HG03354 (cell line): ENCODE measurements around the gene CTSC.
"Not testable (repeated sequence)": the region's sequence is repeated elsewhere in the genome, so short reads cannot be mapped to it uniquely, and the experiment has no call there.

ENCODE experiments used
- ATAC-seq: cut with Tn5 transposase; IDR thresholded peaks from one replicate; pipeline ENCODE4 v1.9.1; 2021; ENCODE audit warnings: mild to moderate bottlenecking; ENCODE audit not compliant: unreplicated experiment, poor library complexity, severe bottlenecking

CTSC gene

DNA sequence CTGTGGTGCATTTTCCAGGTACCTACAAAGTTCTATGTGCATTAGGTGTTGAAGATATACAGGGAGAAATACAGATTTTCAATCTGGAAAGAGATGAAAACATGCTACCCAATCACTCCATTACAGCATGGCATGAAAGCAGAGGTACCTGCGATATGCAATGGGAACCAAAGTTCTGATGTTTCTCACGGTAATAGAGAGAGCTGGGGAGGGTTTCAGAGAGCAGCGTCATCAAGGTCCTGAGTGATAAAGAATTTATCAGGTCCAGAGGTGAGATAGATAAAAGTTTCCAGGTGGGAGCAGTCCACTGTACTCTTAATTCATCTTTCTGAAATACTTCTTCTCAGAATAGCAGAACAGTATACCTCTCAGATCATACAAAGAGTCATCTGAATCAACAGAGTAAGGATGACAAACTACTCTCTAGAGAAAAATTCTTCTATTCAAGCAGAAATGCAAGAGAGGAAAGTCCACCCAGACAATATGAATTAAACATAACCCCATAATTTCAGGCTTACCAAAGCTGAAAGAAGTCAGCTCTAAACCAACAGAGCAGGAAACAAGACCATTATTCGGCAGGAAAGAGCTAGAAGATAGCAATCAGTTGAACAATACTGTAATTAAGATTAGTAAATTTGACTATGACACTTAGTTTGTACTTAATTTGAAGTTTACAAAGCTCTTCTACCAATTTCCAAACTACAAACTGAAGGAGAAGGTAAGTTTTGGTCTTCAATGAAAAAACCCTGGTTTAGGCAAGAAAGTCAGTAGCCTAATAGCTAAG is 12.8 kb downstream of the CTSC start:
- no peak for ATAC-seq

DNA sequence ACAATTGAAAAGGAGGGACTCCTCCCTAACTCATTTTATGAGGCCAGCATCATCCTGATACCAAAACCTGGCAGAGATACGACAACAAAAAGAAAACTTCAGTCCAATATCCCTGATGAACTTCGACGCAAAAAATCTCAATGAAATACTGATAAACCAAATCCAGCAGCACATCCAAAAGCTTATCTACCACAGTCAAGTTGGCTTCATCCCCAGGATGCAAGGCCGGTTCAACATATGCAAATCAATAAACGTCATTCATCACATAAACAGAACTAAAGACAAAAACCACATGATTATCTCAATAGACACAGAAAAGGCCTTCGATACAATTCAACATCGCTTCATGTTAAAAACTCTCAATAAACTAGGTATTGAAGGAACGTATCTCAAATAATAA is 14.7 kb downstream of the CTSC start:
- ATAC-seq, result not testable (repeated sequence)

DNA sequence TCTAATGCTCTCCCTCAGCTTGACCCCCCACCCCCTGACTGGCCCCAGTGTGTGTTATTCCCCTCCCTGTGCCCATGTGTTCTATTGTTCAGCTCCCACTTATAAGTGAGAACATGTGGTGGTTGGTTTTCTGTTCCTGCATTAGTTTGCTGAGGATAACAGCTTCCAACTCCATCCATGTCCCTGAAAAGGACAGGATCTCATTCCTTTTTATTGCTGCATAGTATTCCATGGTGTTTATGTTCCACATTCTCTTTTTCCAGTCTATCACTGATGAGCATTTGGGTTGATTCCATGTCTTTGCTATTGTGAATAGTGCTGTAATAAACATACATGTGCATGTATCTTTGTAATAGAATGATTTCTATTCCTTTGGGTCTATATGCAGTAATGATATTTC is 16.1 kb downstream of the CTSC start:
- ATAC-seq, result not testable (repeated sequence)

DNA sequence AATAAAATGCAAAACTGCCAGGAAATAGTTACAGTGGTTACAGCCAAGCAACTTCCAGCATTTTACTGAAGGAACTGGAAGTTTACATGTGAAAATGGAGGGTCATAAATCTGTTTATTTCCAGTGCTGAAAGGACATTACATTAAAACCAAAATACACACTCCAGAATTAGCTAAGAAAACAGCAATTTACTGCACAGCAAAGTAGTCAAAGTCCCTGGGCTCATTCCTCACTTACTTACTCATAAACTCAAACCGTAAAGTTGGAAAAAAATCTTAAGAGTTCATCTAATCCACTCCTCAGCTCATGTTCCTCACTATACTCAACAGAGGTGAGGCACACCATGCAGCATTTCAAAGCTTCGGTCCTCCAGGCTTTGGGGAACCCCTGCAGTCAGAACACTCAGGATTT is 17.4 kb downstream of the CTSC start:
- no peak for ATAC-seq

DNA sequence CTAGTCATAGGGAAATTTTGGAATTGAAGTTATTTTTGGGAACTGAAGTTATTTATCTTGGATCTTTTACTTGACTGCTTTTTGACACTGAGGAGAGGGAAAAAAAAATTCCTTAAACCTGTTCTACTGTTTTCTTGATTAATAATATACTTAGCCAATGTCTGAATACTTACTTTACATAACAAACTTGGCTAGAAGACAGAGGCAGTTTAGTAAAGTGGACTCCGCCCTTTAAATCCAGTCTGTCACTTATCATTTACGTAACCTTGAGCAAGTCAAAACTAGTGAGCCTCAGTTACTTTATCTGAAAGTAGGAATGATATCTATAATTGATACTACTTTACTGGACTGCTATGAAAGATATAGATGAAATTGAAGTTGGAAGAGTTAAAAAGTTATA is 19.5 kb downstream of the CTSC start:
- ATAC-seq, result no peak

DNA sequence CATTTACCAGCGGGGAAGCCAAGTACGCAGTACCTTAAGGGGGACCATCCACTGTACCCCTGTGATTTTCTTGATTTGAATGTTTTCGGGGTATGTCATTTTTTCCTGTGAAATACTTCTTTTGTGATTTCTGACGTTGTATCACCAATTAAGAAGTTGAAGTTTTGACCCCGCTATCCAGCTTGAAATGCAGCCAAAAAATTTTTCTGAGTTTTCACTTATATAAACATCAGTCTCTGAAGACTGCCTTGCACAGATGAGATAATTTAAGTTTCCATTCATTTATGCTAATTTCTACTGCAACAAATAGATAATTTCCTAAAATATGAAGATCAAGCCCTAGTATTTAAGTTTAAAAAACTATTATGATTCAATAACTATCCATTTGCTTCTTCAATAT is 20.0 kb downstream of the CTSC start:
- no peak for ATAC-seq

DNA sequence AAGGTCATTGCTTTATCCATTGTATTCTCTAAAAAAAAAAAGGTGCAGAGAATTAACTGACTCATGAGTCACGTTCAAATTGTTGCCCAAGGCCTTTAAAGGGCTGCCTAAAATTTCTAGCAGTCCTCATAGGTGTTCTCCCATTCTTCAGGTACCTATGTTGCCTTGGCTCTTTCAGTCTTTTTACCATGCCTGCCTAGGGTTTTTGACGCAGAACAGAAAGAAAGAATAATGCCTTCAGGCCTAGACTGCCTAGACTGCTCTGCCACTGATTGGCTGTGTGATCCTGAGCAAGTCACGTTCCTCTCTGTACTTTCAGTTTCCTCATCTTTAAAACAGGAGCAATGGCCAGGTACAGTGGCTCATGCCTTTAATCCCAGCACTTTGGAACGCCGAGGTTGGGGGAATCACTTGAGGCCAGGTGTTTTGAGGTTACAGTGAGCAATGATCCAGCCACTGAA is 21.5 kb downstream of the CTSC start:
- no peak for ATAC-seq

DNA sequence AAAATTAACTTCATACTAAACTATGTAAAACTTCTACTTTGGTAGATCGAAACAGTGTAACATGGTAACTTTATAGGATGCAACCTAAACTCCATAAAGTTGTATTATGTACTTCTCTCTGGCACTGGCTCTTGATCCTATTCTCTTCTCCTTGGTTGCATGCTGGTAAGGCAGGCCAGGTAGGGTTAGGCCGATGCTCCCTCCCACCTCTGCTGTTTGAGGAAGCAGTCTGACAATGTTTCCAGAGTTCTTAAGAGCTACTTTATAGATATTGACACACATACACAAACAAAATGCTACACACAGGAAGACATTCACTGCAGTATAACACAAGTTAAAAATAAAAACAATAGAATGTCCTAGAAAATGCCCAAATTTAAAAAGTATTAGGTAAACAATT is 22.5 kb downstream of the CTSC start:
- no peak for ATAC-seq

DNA sequence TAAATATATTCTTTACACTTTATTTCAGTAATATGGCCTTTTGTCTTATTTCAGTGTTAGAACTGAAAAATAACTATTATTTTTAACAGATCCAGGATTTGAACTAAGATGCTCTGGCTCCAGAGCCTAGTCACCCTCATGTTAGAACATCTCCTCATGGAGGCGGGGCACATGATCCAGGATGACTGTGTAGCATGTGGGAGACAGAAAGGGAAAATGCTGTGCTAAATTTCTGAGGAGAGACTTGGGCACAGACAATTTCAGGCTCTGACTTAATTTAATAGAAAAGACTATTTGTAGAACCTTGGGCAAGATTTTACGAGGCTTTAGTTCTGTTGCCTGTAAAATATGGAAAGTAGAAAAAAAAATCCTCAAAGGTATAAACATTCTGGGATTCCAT is 24.1 kb downstream of the CTSC start:
- no peak for ATAC-seq

DNA sequence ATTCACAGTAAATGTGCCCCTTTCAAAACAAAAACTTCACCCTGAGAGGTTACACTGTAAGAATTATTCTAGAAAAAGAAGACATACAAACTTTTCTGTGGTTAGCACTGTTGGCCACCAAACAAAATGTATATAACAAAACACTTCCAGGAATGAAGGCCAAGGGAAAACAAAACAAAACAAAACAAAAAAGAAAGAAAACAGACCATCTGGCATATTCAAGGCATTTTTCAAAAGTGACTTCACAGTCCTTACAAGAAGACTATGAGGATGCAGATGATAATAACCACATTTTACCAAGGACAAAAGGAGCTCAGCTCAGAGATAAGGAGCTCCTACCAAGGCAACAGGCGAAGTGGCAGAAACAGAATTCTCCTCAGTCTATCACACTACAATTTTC is 24.9 kb downstream of the CTSC start:
- no peak for ATAC-seq

DNA sequence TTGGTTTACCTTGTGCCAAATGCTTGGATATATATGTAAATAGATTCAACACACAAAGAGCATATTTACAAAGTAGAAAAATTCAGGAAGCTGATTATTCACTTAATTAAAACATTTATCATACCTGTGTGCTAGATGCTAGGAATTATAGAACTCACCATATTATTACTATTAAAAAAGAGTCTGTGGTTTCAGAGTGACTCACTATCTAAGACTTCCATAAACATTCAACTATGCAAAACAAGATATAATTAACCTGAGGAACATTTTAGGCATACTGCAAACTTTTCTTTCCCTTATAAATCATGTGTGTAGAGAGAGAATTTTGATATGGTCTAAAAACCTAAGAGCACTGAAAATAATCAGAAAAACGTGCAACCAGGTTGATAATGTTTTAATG is 27.3 kb downstream of the CTSC start:
- no peak for ATAC-seq

DNA sequence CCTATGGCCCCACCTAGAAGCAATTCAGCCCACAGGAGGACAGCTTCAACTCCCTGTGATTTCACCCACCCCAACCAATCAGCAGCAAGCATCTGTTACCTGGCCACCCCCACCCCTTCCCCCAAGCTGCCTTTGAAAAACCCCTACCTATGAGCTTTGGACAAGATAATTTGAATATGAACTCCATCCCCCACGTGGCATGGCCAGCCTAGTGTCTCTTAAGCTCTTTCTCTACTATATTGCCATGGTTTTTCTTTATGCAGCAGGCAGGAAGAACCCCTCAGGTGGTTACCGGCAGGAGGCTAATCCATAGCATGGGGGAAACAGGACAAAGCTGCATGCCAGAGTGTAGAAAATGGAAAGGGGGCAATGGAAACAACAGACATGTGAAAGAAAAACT is 29.0 kb downstream of the CTSC start:
- ATAC-seq, result no peak

DNA sequence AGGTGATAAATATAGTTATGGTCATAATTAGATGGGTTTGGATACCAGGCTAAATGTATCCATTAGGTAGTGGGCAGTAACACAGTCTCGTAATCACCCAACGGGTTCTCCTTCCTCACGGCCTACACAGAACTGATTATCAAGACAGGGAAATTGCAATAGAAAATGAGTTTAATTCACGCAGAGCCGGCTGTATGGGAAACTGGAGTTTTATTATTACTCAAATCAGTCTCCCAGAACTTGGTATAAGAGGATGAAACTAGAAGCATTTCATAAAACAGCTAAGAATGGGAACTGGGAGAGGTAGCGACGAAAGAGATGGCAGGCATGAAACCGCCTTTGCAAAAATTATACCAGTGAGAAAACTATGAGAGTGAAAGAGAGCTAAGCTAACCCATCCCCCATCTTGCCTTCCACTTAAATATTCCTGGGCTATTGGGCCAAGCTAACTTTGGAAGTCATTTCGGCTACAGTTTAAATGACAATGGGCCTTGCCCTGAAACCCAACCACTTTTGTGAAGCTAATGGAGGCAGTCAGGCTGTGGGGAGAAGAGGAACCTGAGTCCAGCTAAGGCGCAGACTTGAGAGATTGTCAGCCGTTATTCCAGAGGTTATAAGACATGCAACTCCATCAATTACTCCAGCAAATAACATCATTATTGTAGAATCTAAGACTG is 29.6 kb downstream of the CTSC start:
- no peak for ATAC-seq

DNA sequence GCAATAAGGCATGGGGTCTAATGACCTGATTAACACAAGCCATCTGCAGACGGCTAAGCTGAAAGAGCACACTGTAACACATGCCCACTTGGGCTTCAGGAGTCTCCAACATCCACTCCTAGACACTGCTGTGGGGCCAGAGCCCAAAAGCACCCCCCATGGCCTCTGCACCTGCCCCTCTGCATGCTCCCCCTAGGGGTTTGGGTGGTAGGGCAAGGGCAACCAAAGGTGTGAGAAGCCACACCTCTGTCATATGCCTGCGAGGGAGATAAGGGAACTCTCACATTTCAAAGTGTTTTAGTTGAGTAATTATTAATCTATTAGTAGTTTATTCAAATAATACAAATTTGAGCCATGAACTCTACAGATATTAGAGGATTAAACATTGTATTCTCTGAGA is 30.8 kb downstream of the CTSC start:
- no peak for ATAC-seq

DNA sequence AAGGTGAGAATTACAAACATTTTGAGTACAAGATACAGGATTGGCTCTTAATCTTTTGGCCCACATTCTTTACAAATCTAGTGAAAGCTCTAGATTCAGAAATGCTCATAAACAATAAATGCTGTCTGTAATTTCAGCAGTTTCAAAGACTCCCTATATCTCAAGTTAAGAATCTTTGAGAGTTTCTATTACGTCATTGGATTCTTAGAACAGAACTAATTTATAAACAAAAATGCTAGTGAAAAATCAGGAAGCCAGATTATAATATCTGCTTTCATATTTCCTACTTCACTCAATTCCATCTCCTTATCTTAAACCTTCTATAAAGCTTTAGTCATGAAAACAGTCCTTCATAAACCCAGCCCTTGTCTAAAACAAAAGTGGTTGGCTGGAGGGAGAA is 32.1 kb downstream of the CTSC start:
- no peak for ATAC-seq

DNA sequence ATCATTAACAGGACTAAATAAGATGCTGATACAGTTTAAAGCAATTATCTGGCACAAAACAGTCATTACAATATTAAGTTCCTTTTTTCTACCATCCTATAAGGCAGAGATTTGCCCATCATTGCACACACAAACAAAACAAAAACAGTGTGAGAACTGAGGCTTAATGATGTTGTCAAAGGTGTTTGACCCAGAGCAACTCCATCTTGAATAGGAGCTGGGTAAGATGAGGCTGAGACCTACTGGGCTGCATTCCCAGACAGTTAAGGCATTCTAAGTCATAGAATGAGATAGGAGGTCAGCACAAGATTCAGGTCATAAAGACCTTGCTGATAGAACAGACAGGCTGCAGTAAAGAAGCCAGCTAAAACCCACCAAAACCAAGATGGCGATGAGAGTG is 33.2 kb downstream of the CTSC start:
- ATAC-seq, result no peak

DNA sequence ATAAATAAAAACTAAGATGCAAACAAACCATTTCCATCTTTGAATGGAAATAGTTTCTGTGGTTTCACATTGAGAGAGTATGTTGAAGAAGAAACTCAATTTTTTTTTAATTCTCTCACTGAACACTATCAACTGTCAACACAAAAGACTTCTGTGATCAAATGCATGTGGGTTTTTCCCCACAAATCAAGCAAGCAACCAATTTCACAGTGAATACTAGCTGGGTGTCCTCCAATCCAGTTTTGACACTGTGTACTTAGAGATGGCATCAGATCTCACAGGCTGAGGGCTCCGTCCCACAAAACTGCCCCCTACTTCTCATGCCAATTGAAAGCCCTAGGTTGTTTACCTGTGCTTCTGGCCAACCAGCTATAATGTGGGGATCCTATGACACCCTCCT is 34.5 kb downstream of the CTSC start:
- no peak for ATAC-seq

DNA sequence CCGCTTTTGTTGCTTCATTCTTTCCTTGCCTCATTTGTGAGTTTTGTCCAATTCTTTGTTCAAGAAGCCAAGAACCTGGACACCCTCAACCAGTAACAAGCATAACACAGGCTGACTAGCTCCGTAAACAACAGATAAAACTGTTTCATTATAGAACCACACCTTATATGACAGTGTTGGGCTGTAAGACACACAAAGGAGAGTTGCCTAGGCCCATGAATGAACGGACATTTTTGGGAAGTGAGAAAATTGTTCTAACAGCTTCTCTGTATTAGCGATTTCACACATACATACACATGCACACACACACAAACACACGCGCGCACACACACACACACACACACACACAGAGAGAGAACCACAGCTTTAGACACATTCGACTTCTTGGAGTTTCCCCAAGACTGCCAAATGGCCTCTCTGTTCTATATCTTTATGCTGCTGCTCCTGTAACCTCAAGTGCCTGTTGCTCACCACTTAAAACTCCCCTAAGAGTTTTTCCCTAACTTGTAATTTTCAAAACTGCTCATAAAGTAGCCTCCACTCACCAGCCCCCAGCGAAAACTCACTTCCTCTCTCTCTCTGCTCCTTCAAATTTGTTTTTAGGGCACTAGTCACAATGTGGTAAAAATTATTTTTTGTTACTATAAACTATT is 35.9 kb downstream of the CTSC start:
- peak; percentile 48 for ATAC-seq

DNA sequence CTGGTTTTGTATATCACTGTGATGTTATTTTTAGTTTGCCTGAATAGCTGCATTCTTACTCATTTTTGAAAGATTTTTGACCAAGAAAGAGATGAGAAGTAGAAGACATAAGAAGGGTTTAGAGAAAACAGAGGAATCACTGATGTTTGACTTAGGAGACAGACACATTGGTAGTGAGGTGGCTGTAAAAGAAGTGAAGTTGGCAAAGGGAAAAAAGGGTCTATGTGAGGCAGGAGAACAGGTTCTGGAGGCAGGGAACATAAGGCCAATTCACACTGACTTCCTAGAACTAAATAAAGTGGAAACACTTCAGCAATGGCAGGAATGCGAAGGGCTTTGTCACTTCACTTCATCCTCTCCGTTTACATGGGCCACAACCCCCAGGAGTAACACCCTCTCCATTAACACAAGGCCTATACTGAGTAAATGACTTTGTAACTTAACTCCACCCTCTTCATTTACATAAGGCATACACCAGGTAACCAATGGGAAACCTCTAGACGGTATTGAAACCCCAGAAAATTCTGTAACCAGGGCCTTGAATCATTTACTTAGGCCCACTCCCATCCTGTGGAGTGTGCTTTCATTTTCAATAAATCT is 36.5 kb downstream of the CTSC start:
- peak; percentile 82 for ATAC-seq

DNA sequence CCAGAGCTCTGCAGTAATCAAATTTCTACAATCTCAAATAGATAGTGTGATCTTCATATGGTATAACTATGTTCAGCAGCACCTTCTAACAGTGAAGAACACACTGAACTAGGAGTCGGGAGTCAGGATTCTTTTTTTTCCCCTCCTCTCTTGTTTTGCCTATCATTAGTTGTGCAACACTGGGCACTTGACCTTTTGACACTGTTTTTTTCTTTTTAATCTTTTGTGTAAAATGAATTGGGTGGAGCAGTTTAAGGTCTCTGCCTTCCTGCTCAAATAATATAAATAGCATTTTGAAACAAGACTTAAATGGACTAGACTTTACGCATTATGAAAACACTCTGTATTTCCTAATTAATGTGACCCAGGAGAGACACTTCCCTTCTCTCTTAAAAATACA is 39.7 kb downstream of the CTSC start:
- no peak for ATAC-seq

DNA sequence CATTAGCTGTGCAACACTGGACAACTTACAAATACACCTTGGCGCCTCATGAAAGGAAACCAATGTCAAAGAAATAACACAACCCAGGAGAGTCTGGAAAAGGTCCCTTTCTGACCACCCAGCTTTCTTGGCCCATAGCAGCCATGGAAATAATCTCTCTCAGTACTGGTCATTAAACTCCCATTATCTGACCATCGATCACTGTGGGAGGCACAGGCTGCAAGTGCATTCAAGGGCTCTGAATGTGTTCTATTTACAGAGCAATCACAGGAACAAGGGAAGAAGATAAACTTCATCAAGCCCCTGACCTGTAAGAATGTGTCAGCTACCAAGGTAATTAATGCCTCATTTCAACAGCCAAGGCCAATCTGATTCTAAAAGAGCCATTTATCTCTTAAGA is 40.1 kb downstream of the CTSC start:
- no peak for ATAC-seq
